Measurements from ENCODE around the gene NUAK1.

DNA sequence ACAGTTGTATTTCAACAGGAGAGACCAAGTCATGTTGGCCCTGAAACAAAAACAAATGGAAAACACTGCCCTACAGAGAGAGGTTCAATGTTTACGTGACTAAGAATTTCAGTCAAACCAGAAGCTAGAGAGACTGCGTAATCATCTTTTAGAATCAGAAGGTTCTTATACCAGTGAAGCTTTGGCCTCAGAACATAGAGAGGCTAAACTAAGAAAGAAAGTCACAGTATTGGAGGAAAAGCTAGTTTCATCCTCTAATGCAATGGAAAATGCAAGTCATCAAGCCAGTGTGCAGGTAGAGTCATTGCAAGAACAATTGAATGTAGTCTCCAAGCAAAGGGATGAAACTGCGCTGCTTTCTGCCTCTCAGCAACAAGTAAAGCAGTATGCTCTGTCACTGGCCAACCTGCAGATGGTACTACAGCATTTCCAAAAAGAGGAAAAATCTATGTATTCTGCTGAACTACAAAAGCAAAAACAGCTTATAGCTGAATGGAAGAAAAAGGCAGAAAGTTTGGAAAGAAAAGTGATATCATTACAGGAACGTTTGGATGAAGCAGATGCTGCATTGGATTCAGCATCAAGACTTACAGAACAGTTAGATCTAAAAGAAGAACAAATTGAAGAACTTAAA lies 32.5 kb upstream of the NUAK1 start:
- TF ChIP-seq EZH2 (IDR thresholded peaks at IDR 0.05; ENCODE audit: insufficient read depth, poor library complexity, severe bottlenecking) = no peak
- no peak for TF ChIP-seq EZH2phosphoT487 (IDR thresholded peaks at IDR 0.05; ENCODE audit: insufficient read depth, low read depth)

Data from GM23248 (cell line).